ENCODE results near the gene STXBP1.

STXBP1 gene

GRCh38 chr9:127667906-127668305, 55.8 kb downstream of the STXBP1 start:
- H3K9ac ChIP-seq (ENCODE audit: low read depth, low read length): no peak overlapping the region
- no peaks in the 10 kb centered on the region for H3K4me1 ChIP-seq (ENCODE audit: insufficient read depth, low read length)
- H3K36me3 ChIP-seq (ENCODE audit: insufficient read depth, low read length): peaks cover 3% of the 10 kb centered on the region; the same call in 1 of the 2 replicates
- TF ChIP-seq, protein P1, sequence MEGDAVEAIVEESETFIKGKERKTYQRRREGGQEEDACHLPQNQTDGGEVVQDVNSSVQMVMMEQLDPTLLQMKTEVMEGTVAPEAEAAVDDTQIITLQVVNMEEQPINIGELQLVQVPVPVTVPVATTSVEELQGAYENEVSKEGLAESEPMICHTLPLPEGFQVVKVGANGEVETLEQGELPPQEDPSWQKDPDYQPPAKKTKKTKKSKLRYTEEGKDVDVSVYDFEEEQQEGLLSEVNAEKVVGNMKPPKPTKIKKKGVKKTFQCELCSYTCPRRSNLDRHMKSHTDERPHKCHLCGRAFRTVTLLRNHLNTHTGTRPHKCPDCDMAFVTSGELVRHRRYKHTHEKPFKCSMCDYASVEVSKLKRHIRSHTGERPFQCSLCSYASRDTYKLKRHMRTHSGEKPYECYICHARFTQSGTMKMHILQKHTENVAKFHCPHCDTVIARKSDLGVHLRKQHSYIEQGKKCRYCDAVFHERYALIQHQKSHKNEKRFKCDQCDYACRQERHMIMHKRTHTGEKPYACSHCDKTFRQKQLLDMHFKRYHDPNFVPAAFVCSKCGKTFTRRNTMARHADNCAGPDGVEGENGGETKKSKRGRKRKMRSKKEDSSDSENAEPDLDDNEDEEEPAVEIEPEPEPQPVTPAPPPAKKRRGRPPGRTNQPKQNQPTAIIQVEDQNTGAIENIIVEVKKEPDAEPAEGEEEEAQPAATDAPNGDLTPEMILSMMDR (IDR thresholded peaks at IDR 0.05; ENCODE audit: borderline replicate concordance, extremely low read depth, low read length, poor library complexity, severe bottlenecking): no peak
- TF ChIP-seq EZH2 (IDR thresholded peaks at IDR 0.05; ENCODE audit: borderline replicate concordance, low read depth, low read length, severe bottlenecking): no peak
- H3K9me3 ChIP-seq (ENCODE audit: insufficient read depth, low read length, severe bottlenecking): no peaks in the 10 kb centered on the region
- H4K20me1 ChIP-seq (ENCODE audit: insufficient read depth, low read length): no peaks in the 10 kb centered on the region
- H3K27me3 ChIP-seq (ENCODE audit: insufficient read depth, low read length, poor library complexity): no peaks in the 10 kb centered on the region
- no peak overlapping the region for H2AFZ ChIP-seq (ENCODE audit: low read depth, low read length)
- no peak for DNase-seq
- no peak overlapping the region for H3K27ac ChIP-seq (ENCODE audit: low read length)
- no peak overlapping the region for H3K4me2 ChIP-seq (ENCODE audit: insufficient read depth, low read length)
- no peak overlapping the region for H3K4me3 ChIP-seq (ENCODE audit: low read depth in 1 of 2, low read length in 2 of 2)
- no peak for ATAC-seq (ENCODE audit: insufficient read depth, low read depth)
- H3K79me2 ChIP-seq (ENCODE audit: insufficient read depth, low read length): no peaks in the 10 kb centered on the region

- Histone ChIP-seq H4K20me1 (ENCODE audit: insufficient read depth, low read length) (no peaks in the 10 kb centered on the region), H3K27ac (ENCODE audit: low read length) (no peak overlapping the region), H3K9ac (ENCODE audit: low read depth, low read length) (no peak overlapping the region), H3K36me3 (ENCODE audit: insufficient read depth, low read length) (0 out of 2 replicates have a peak, but pooled peaks cover under 1% of the 10 kb centered on the region), H3K4me2 (ENCODE audit: insufficient read depth, low read length) (no peak overlapping the region), H3K4me1 (ENCODE audit: insufficient read depth, low read length) (no peaks in the 10 kb centered on the region), H3K9me3 (ENCODE audit: insufficient read depth, low read length, severe bottlenecking) (no peaks in the 10 kb centered on the region), H2AFZ (ENCODE audit: low read depth, low read length) (no peak overlapping the region), H3K4me3 (ENCODE audit: low read depth in 1 of 2, low read length in 2 of 2) (no peak overlapping the region), H3K79me2 (ENCODE audit: insufficient read depth, low read length) (no peaks in the 10 kb centered on the region), H3K27me3 (ENCODE audit: insufficient read depth, low read length, poor library complexity) (no peaks in the 10 kb centered on the region)
- DNase-seq (no peak), ATAC-seq (ENCODE audit: insufficient read depth, low read depth) (no peak)
- TF ChIP-seq, protein P1 (IDR thresholded peaks at IDR 0.05; ENCODE audit: borderline replicate concordance, extremely low read depth, low read length, poor library complexity, severe bottlenecking): no peak
- no peak for TF ChIP-seq EZH2 (IDR thresholded peaks at IDR 0.05; ENCODE audit: borderline replicate concordance, low read depth, low read length, severe bottlenecking)
Measured at GRCh38 chr9:127673234-127673633, 61.2 kb downstream of the STXBP1 start.

- H4K20me1 ChIP-seq (ENCODE audit: insufficient read depth, low read length): no peaks in the 10 kb centered on the region
- no peak overlapping the region for H3K27ac ChIP-seq (ENCODE audit: low read length)
- ATAC-seq (ENCODE audit: insufficient read depth, low read depth): no peak
- DNase-seq: no peak
- H3K9me3 ChIP-seq (ENCODE audit: insufficient read depth, low read length, severe bottlenecking): no peaks in the 10 kb centered on the region
- no peak overlapping the region for H2AFZ ChIP-seq (ENCODE audit: low read depth, low read length)
- no peaks in the 10 kb centered on the region for H3K79me2 ChIP-seq (ENCODE audit: insufficient read depth, low read length)
- H3K4me2 ChIP-seq (ENCODE audit: insufficient read depth, low read length): no peak overlapping the region
- no peaks in the 10 kb centered on the region for H3K4me1 ChIP-seq (ENCODE audit: insufficient read depth, low read length)
- no peaks in the 10 kb centered on the region for H3K27me3 ChIP-seq (ENCODE audit: insufficient read depth, low read length, poor library complexity)
- no peak overlapping the region for H3K9ac ChIP-seq (ENCODE audit: low read depth, low read length)
- 0 out of 2 replicates have a peak, but pooled peaks cover 3% of the 10 kb centered on the region for H3K36me3 ChIP-seq (ENCODE audit: insufficient read depth, low read length)
- no peak for TF ChIP-seq EZH2 (IDR thresholded peaks at IDR 0.05; ENCODE audit: borderline replicate concordance, low read depth, low read length, severe bottlenecking)
- TF ChIP-seq, protein P1 (IDR thresholded peaks at IDR 0.05; ENCODE audit: borderline replicate concordance, extremely low read depth, low read length, poor library complexity, severe bottlenecking): no peak
- H3K4me3 ChIP-seq (ENCODE audit: low read depth in 1 of 2, low read length in 2 of 2): no peak overlapping the region
Measured at GRCh38 chr9:127676638-127677037, 64.6 kb downstream of the STXBP1 start.

DNA sequence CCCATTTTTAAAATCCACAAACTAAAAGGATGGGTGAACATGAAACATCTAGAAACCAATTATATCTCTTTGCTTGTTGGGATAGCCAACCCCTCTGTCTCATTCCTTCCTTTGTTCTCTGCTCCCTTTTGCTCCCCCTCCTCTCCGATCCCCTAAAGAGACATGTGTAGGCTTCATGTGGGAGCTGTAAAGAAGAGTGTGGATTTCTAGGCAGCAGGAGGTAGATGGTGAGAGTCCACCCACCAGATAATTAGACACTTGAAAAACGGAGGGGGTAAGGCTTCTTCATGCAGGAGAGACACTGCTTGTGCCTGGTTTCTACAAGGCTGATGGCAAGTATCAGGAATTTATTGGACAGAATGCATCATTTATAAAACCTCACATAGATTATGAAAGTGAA, 67.4 kb downstream of the STXBP1 start:
- Histone ChIP-seq H3K79me2 (ENCODE audit: insufficient read depth, low read length) (no peaks in the 10 kb centered on the region), H3K9ac (ENCODE audit: low read depth, low read length) (no peak overlapping the region), H3K36me3 (ENCODE audit: insufficient read depth, low read length) (0 out of 2 replicates have a peak, but pooled peaks cover 9% of the 10 kb centered on the region), H3K9me3 (ENCODE audit: insufficient read depth, low read length, severe bottlenecking) (no peaks in the 10 kb centered on the region), H3K27me3 (ENCODE audit: insufficient read depth, low read length, poor library complexity) (no peaks in the 10 kb centered on the region), H3K27ac (ENCODE audit: low read length) (no peak overlapping the region), H2AFZ (ENCODE audit: low read depth, low read length) (no peak overlapping the region), H3K4me1 (ENCODE audit: insufficient read depth, low read length) (no peaks in the 10 kb centered on the region), H3K4me2 (ENCODE audit: insufficient read depth, low read length) (no peak overlapping the region), H3K4me3 (ENCODE audit: low read depth in 1 of 2, low read length in 2 of 2) (no peak overlapping the region), H4K20me1 (ENCODE audit: insufficient read depth, low read length) (no peaks in the 10 kb centered on the region)
- DNase-seq (no peak), ATAC-seq (ENCODE audit: insufficient read depth, low read depth) (no peak)
- TF ChIP-seq EZH2 (IDR thresholded peaks at IDR 0.05; ENCODE audit: borderline replicate concordance, low read depth, low read length, severe bottlenecking): no peak
- TF ChIP-seq, protein P1 (IDR thresholded peaks at IDR 0.05; ENCODE audit: borderline replicate concordance, extremely low read depth, low read length, poor library complexity, severe bottlenecking): no peak

Data from DND-41 (cell line).